ENCODE results near the gene P4HTM.

- TF ChIP-seq, protein P1, sequence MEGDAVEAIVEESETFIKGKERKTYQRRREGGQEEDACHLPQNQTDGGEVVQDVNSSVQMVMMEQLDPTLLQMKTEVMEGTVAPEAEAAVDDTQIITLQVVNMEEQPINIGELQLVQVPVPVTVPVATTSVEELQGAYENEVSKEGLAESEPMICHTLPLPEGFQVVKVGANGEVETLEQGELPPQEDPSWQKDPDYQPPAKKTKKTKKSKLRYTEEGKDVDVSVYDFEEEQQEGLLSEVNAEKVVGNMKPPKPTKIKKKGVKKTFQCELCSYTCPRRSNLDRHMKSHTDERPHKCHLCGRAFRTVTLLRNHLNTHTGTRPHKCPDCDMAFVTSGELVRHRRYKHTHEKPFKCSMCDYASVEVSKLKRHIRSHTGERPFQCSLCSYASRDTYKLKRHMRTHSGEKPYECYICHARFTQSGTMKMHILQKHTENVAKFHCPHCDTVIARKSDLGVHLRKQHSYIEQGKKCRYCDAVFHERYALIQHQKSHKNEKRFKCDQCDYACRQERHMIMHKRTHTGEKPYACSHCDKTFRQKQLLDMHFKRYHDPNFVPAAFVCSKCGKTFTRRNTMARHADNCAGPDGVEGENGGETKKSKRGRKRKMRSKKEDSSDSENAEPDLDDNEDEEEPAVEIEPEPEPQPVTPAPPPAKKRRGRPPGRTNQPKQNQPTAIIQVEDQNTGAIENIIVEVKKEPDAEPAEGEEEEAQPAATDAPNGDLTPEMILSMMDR (IDR thresholded peaks at IDR 0.05): no peak
- TF ChIP-seq EZH2 (IDR thresholded peaks at IDR 0.05; ENCODE audit: borderline replicate concordance, insufficient read depth, low read depth, low read length, poor library complexity, severe bottlenecking): no peak
Measured at GRCh38 chr3:48996640-48997039, 6.6 kb downstream of the P4HTM start.

Data from B cell (primary cell).